DMS153 treated with DMSO at 0.1 percent for 48 hours (cell line): Measurements from ENCODE around the gene PDLIM5.
"Not testable (repeated sequence)": the region's sequence is repeated elsewhere in the genome, so short reads cannot be mapped to it uniquely, and the experiment has no call there.

Experiments
- DNase-seq: peaks from one replicate; lab custom pipeline; 2025; ENCODE audit not compliant: unreplicated experiment; lab: John Stamatoyannopoulos, UW

Gene PDLIM5

DNA sequence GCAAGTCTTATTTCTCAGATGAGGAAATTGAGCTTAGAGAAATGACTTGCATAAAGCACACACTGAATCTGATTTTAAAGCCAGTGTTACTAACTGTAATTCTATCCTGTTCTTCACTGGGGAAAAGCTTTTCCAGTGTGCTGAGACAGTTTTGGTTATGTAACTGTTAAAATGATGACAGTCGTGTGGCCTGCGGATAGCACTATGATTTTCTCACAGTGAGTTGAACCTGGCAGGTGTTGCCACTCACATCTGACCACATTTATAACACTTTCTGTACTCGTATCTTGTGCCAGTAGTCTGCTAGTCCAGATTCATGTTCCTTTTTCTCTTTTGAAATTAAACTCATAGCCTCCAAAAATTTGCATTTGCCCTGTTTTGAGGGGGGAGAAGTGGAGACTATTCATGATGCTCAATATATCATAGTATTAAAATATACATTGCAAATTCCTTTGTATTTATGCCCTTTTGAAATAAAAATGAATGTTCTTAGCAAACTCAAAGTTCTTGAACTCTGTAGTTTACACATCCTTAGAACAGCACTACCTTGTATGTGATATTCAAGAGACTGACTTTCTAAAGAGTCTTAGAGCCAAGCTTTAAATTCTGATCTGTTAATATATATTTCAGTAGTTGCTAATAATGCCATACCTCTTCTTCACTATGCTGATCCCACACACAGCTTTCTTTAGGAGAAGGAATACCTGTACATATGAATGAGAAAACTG lies 132.3 kb downstream of the PDLIM5 start:
- no peak for DNase-seq

DNA sequence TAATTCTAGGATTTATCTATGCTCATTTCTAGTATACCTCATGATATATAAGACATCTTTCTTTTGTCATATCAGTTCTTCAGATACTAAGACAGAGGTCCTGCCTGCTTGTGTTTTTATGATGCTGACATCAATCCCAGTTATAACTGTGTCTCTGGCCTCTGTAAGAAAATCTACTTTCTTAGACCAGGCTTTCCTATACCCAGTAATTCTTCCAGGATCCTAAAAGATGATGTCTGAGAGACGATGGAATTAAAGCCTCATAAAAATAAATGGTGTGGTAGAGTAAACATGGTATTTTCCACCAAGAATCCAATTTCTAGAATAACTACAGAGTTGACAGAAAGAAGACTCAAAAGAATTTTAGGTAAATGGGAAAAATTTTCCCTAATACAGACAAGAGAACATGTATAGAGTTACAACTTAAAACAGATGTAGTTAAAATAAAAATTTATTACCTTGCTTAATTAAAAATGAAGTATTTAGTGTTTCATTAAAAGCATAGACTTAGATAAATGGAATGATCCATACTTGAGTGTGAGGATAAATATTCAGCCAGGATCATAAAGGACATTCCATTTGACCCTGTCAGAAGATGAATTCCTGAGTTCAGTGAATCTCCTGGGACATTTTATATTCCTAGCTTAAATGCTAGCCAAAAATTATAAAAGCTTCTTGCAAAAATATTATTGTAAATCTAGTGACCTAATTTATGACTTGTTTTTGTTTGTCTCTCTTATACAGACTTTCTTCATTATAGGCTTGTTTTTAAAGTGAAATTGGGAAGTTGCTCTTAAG lies 137.4 kb downstream of the PDLIM5 start:
- no peak for DNase-seq

DNA sequence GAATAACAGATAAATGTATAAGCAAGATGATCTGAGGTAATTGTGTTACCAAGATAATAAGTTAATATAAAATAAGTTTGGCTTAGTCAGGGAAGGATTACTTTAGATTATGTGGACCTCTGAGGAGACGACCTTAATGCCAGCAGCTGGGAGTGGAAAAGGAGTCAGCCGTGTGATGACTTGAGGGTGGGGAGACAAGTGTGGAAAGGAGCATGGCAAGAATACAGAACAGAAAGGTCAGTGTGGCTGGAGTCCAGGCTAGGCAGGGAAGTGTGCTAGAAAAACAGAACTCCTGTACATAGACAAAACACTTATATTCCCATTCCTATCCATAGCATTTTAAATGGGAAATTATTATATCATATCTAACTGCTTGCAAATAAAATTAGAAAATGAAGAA lies 138.8 kb downstream of the PDLIM5 start:
- DNase-seq: no peak

DNA sequence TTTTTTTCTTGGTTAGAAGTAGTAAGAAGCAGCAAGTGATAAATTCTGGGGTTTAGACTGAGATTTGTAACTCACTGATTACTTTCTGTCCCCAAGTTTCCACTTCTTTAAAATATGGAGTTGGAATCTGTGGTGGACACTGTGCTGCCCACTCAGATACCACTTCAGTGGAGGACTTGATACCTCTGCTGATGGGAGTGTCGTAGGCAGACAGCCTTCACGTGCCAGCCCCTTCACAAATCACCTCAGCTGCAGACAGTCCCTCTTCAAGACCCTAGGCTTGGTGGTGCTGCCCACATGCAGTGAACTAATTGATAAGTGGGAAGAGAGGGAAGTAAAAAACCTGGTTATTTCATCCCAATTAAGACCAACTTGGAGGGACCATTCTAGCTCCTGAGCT lies 139.5 kb downstream of the PDLIM5 start:
- no peak for DNase-seq

DNA sequence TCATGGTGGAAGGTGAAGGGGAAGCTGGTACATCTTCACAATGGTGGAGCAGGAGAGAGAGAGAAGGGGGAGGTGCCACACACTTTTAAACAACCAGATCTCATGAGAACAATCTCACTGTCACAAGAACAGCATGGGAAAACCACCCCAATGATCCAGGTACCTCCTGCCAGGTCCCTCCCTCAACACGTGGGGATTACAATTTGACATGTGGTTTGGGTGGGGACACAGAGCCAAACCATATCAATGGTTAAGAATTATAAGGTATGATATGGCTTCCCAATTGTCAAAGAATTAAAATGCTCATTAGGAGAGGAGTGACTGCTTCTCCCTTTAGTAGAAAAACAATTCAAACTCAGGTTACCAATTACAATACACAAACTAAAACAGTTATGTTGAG lies 143.3 kb downstream of the PDLIM5 start:
- DNase-seq: no peak

DNA sequence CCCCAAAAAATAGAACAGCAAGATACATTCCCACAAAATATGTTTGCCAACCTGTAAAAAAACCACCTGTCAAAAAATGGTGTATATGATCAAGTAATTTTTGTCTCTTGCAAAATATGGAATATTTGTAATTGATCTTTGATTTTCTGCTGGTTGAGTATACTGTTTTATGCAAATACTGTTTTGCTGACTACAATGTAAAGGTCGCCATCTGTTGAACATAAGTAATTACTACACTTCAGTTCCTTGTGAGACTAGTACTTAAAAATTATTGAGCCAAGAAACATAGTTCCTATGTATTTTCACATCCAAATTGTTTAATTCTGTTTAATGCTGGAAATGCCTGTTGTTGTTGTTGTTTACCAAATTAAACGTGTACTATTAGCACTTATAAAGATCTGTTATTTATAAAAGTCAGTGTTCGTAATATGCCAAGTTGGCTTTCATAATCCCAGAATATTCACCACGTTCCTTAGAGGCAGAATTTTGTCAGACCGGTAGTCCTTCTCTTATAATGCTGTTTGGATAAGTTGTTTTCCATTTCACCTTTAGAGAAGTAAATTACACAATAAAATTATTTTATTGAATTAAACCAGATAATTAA lies 144.2 kb downstream of the PDLIM5 start:
- DNase-seq: peak; percentile 32

DNA sequence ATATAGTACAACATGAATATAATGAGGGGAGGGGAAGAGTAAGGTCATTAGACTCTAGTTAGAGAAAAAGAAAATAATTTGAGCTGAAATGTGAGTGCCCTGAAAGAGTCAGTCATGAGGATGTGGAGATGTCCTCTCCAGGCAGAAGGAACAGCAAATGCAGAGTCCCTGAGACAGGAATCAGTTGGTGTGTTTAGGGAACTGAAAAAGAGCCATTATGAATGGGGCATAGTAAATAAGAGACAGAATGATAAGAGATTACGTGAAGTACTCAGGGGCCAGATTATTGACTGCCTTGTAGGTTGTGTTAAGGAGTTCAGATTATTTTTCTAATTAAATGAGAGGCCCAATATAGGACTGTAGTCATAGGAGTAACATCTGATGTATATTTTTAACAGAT lies 147.0 kb downstream of the PDLIM5 start:
- DNase-seq: no peak

DNA sequence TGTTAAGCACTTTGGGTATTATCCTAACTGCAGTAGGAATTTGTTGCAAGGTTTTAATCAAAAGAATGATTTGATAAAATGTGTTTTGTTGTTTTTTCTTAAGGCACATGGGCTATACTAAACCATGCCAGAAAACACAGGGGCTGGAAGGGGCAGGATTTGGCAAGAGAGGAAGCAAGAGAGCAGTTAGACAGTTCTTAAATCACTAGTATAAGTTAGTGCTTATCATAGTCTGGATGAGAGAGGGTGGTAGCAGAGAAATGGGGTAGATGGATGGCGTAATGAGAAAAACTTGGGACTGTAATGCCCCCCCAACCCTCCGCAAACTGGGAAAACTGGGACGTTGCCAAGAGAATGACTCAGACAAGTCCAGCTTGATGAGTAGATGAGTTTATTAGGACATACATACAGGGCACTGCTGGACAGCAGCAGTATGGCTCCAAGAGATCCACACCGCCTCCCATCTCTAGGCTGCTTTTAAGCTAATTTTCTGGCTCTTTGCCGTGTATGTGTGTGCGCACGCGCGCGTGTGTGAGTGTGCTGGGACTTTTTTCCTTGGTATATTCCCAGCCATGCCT lies 151.5 kb downstream of the PDLIM5 start:
- DNase-seq: no peak

DNA sequence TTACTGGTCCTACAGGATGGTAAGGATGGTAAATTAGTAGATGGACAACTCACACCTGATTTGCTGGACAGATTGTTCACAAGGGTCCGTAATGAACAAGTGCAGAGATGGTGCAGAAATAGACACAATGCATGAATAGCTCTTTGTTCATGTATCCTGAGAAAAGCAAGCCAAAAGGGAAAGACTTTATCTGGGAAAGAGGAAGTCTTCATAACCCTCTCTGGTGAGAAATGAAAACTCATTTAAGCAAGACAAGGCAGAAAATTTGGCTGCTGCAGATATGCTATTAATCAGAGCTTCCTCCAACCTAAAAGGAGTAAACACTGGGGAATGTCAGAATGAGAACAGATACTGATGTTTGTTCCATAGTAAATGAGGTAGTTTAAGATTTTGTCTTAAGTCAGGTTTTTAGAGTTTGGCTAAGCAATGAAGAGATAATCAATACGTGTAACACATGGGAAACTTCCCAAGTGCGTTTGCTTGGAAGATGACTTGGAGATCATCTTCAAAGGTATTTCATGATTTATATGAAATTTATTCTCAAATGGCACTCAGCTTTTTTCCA lies 153.6 kb downstream of the PDLIM5 start:
- no peak for DNase-seq

DNA sequence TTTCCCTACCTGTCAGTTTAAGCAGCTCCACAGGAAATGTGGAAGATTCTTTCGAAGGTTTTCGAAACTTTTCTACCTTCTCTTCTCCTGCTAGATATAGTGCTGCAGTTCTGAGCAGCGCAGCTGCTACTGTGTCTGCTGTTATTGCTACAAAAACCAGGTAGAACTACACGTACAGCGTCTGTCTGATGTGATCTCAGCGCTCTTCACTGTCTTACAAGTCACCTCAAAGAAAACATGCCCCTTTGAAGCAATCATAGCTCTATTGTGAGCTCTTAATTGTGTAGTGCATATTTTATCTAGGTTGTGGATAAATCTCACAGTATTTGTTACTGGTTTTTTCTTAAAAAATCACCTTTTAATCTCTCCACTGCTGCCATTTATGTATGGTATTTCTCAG lies 158.4 kb downstream of the PDLIM5 start:
- no peak for DNase-seq

DNA sequence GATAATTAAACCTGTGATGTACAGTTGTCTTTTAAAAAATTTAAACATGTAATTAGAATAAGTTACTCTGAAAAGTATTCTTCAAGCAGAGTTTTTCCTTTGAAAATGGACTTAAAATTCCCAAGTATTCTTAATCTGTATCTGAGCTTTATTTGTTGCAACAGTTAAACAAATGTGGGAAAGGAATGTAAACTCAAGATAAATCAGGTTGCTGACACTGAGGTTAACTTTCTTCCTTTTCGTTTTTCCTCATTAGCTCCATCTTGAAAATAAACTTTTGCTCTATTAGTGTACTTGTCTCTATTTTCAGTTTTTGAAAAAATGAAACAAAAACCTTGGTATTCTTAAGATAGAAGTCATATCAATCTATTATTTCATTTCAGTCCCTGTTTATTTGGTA lies 161.5 kb downstream of the PDLIM5 start:
- DNase-seq: no peak

DNA sequence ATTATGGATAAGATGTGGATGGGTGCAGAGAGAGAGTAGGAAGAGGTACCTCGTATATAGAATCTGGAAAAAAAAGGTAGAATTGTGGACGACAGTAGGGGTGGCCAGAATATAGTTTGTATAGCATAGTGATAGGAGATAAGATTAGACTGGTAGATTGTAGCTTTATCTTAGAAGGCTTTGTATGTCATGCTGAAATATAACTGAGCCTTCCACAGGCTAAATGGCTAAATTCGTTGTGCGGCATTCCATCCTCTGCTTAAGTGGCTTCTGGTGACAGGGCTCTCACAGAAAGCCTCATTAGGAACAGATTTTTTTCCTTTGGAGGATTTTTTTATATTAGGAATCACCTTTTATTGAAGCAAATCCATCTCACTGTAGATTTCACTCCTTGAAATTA lies 163.7 kb downstream of the PDLIM5 start:
- DNase-seq: no peak

DNA sequence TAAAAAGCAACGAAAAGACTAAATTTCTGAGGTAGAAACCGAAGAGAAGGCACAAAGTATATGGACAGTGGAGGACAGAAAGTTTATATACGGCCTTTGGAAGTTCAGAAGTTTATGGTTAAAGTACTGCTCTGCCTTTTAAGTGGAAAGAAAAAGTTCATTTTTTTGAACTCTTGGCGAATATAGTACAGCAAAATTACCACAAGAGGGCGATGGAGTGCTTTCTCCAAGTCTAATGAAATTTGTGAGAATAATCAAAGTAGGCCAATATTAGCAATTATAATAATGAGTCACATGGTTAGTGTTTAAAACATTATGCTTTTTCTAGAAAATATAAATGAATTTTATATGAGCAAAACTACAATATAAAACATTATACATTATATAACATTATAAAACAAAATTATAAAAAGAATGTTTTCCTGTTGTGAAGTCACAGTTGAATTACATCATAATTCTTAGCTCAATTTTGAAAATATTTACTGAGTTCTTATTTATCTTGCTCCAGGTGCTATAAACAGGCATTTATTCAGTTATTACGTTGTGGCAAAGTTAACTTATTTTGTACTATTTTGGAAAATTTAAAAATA lies 169.8 kb downstream of the PDLIM5 start:
- peak; percentile 9 for DNase-seq

DNA sequence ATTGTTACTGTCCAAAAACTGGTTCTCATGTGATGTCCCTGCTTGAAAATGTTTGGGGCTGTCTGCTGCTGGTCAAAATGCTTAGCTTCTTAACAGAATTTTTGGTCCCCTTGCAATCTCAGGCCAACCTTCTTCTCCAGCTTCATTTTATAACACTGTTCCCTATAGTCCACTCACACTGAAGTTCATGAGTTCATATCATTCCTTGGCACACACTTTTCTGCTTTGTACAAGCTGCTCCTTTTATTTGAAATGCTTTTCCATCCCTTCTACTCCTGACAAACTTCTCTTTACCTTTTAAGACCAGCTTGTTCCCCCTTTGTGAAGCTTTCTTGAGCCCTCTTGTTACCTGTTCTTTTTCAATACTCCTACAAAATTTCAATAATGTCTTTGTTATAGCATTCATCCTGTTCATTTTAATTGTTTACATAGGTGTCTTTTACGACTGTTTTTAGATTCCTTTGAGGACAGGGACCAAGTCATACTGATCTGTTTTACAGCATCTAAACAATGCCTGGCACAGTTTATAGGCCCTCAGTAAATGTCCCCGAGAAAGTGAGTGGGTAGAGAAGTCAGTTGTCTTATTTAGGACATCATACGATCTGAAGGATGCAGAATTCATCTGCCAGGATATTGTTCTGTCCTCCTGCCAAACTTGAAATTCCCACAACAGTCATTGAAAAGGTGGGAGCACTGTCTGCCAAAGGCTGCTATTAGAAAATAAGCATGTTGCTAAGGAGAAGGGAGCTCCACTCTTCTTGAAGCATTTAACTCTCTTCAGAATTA lies 171.6 kb downstream of the PDLIM5 start:
- DNase-seq: no peak

DNA sequence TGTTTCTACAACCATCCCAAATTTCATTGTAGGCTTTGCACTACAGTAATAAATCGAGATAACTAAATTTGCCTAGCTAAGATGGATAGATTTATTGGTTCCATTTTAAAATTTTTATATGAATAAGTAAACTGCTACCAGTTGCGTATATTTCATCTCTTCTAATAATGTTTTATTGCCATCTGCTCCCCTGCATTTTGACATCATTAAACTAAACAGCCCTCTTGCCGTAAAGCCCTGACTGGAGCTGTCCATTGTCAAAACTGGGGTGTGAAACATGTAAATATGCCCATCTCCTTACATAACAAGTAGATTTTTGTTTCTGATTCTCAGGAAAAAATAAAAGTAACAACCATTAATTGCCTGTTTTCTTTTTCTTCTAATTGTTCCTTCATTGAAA lies 175.2 kb downstream of the PDLIM5 start:
- no peak for DNase-seq

DNA sequence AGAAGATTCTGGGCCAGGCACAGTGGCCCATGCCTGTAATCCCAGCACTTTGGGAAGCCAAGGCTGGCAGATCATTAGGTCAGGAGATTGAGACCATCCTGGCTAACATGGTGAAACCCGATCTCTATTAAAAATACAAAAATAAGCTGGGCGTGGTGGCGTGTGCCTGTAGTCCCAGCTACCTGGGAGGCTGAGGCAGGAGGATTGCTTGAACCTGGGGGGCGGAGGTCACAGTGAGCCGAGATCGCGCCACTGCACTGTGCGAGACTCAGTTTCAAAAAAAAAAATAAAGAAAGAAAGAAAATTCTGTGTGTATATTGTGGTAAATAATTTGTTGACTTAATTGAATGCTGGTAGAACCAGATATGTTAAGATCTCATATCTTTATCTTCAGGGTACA lies 177.3 kb downstream of the PDLIM5 start:
- not testable (repeated sequence) for DNase-seq

DNA sequence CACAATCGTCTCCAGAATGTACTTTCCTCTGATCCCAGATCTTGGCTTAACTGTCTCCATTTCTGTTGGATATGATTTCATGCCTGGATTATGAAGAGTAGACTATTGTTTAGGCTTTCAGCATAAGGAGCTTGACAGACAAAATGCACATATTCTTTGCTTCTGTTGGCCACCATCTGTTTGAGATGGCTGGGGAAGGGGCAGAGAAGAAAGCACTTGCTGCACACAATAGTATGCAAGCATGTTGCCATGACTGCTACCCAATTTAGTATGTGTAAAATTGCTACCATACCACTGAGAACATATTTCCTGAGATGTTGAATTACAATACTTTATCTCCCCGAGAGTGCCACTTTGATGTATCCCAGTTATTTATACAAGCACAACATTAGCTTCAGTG lies 178.1 kb downstream of the PDLIM5 start:
- DNase-seq: no peak

DNA sequence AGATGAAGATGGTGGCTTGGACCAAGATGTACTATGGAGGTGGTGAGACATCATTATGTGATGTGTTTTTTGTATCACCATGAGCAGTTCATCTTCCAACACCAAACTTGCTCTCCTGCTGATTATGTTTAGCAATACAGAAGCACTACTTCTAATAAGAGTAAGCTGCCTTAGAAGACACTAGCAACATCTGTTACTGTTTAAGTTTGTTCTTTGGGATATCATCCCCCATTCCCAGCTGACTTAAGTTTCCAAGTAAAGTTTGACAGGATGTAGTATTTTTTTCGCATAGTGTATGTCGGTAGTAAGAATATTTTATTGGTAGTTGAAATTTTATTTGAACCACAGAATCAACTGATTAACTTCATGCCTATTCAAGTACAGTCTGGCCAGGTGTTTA lies 182.5 kb downstream of the PDLIM5 start:
- no peak for DNase-seq

DNA sequence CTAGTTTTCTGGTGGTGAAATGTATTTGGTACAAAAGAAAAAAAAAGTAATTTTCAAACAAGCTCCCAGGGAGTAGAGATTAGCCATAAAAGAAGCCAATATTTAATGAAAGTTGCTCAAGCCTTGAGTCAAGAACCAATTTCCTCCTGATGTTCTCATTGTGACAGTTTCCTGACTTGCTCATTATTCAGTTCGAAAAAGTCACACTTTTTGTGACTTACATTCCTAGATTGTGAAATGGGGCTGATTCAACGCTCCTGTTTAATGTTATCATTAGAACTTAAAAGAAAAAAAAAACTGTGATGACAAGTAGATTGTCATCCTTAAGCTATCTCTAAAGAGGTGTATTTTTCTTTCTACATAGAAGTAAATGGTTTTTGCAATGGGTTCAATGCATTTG lies 183.4 kb downstream of the PDLIM5 start:
- no peak for DNase-seq

DNA sequence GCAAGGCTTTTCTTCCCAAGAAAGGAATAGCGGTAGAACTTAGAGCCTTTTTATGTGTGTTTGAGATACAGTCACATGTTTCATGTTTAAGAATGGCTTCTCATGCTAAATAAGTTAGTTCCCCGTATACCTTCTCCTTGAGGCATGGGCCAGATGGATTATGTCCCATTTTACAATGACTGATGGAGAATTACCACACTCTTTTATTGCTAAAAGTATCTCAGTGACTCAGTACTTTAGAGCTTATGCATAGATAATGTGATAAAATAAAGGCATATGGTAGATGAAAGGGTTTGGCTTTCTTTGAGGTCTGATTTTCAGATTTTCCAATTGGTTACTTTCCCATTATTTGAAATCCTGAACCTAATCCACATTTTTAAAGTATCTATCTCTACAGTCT lies 184.3 kb downstream of the PDLIM5 start:
- no peak for DNase-seq
